GM12878 (cell line): ENCODE results near the gene ZNF462. TPM values are rescaled to one million over a fixed set of nuclear protein-coding genes. Genes with fewer than 3 reads are reported as not detected.

Source experiments
- ATAC-seq: fragments of 200-7000 bp; cut with Tn5 transposase; 3 replicates; pipeline ENCODE4 v1.9.1; 2020; ENCODE audit warnings: mild to moderate bottlenecking, moderate library complexity
- BruUV-seq: library from RNA; stranded (reverse); fragments of 400-500 nt; replicated peaks from 2 replicates; lab custom pipeline; 2021; lab: Mats Ljungman, UMichigan
- CTCF ChIA-PET: fragments of 300-600 bp; sonication (Branson Sonifier 250); formaldehyde crosslinking; extraction: SDS; loops from one replicate; lab custom pipeline; 2021; ENCODE audit warnings: inconsistent platforms; lab: Yijun Ruan, JAX
- POLR2A ChIA-PET: fragments of 350-600 bp; formaldehyde crosslinking; extraction: SDS; loops from one replicate; lab custom pipeline; 2021; ENCODE audit warnings: inconsistent platforms; lab: Charles Lee
- RAD21 ChIA-PET: fragments of 300-600 bp; sonication (Branson Sonifier 250); formaldehyde crosslinking; loops from one replicate; lab custom pipeline; 2023; ENCODE audit warnings: antibody characterized with exemption; ENCODE audit not compliant: unreplicated experiment; lab: Charles Lee
- SMC1A ChIA-PET: fragments of 300-600 bp; sonication (Branson Sonifier 250); formaldehyde crosslinking; loops from one replicate; lab custom pipeline; 2023; ENCODE audit not compliant: unreplicated experiment, uncharacterized antibody; lab: Charles Lee
- DNase-seq: peaks from one replicate; pipeline ENCODE4 v3.0.0-alpha.2; 2011; ENCODE audit warnings: low read depth, low spot score
- FAIRE-seq: peaks from 3 replicates; lab custom pipeline; 2011; peaks lifted over from hg19 to GRCh38; lab: Jason Lieb, UNC
- H2AFZ ChIP-seq: 2 replicates; pipeline ENCODE4 v1.6.0; 2011; ENCODE audit warnings: low read depth, low read length, control low read depth; ENCODE audit not compliant: control insufficient read depth
- H3K27ac ChIP-seq: 2 replicates; pipeline ENCODE4 v1.5.1; 2011; ENCODE audit warnings: control low read depth; ENCODE audit not compliant: control insufficient read depth, insufficient read depth
- H3K27me3 ChIP-seq, 2 experiments: replicated peaks in 1 of 2; 2 replicates each; pipeline versions ENCODE4 v1.6.0 to v1.6.1; 2011; ENCODE audit warnings: low read length in 1 of 2; ENCODE audit not compliant: control insufficient read depth in 2 of 2, insufficient read depth in 2 of 2
- H3K36me3 ChIP-seq, 2 experiments: 2 replicates each; pipeline ENCODE4 v1.5.1; 2011; ENCODE audit warnings: low read length in 1 of 2; ENCODE audit not compliant: control insufficient read depth in 2 of 2, insufficient read depth in 2 of 2
- H3K4me1 ChIP-seq: 2 replicates; pipeline ENCODE4 v1.6.1; 2011; ENCODE audit warnings: mild to moderate bottlenecking, low read length, moderate library complexity, mixed read lengths; ENCODE audit not compliant: control insufficient read depth, insufficient read depth
- H3K4me2 ChIP-seq: 2 replicates; pipeline ENCODE4 v1.6.0; 2011; ENCODE audit warnings: control low read depth; ENCODE audit not compliant: control insufficient read depth, insufficient read depth
- H3K4me3 ChIP-seq: fragments of 200-600 bp; sonication (generic); 2 replicates; pipeline ENCODE4 v1.5.1; 2016
- H3K79me2 ChIP-seq: 2 replicates; pipeline ENCODE4 v1.6.0; 2011; ENCODE audit warnings: low read length; ENCODE audit not compliant: control insufficient read depth, insufficient read depth
- H3K9ac ChIP-seq: 2 replicates; pipeline ENCODE4 v1.8.0; 2011; ENCODE audit warnings: low read length, control low read depth, mixed read lengths; ENCODE audit not compliant: control insufficient read depth, insufficient read depth
- H3K9me3 ChIP-seq: replicated peaks from 3 replicates; pipeline ENCODE4 v1.5.1; 2011; ENCODE audit warnings: mild to moderate bottlenecking, low read length; ENCODE audit not compliant: control insufficient read depth, insufficient read depth
- H4K20me1 ChIP-seq: 2 replicates; pipeline ENCODE4 v1.6.0; 2011; ENCODE audit not compliant: control insufficient read depth, insufficient read depth
- CHD2 ChIP-seq: IDR thresholded peaks from 2 replicates; pipeline ENCODE4 v1.6.1; 2011; ENCODE audit warnings: low read depth, low read length, improper control_type of control experiment, borderline replicate concordance
- EED ChIP-seq: sonication (generic); IDR thresholded peaks from 2 replicates; pipeline ENCODE4 v1.6.1; 2016; ENCODE audit warnings: antibody characterized with exemption, low read depth
- MEF2B ChIP-seq: fragments of 450-650 bp; IDR thresholded peaks from 2 replicates; pipeline ENCODE4 v1.6.1; 2018; ENCODE audit warnings: mild to moderate bottlenecking, moderate library complexity; ENCODE audit not compliant: partially characterized antibody, poor library complexity, severe bottlenecking
- POU2F2 ChIP-seq: IDR thresholded peaks from 3 replicates; pipeline ENCODE4 v1.6.1; 2011; ENCODE audit warnings: low read depth, mild to moderate bottlenecking, low read length, borderline replicate concordance
- RAD21 ChIP-seq: IDR thresholded peaks from 2 replicates; pipeline ENCODE4 v1.6.1; 2011; ENCODE audit warnings: mild to moderate bottlenecking, low read depth, low read length, moderate library complexity; ENCODE audit not compliant: insufficient read depth
- SMAD1 ChIP-seq: fragments of 450-650 bp; IDR thresholded peaks from 2 replicates; pipeline ENCODE4 v1.6.1; 2018; ENCODE audit warnings: mild to moderate bottlenecking, low read depth; ENCODE audit not compliant: partially characterized antibody
- SMAD5 ChIP-seq: IDR thresholded peaks from 2 replicates; pipeline ENCODE4 v1.6.1; 2016; ENCODE audit warnings: antibody characterized with exemption, low read depth
- TCF7 ChIP-seq: IDR thresholded peaks from 2 replicates; pipeline ENCODE4 v1.6.1; 2014; ENCODE audit warnings: antibody characterized with exemption, borderline replicate concordance
- YBX1 ChIP-seq: fragments of 450-650 bp; IDR thresholded peaks from 2 replicates; pipeline ENCODE4 v1.6.1; 2016; ENCODE audit warnings: antibody characterized with exemption
- ZNF207 ChIP-seq: fragments of 450-650 bp; IDR thresholded peaks from 2 replicates; pipeline ENCODE4 v1.6.1; 2014; ENCODE audit warnings: antibody characterized with exemption, mild to moderate bottlenecking, borderline replicate concordance
- WGBS: methylation state at CpG from one replicate; pipeline ENCODE4 v1.1.6; 2016; ENCODE audit warnings: low lambda C conversion rate; ENCODE audit not compliant: insufficient replicate concordance, insufficient coverage; ENCODE audit errors: missing lambda C conversion rate; 5-methylcytosine and 5-hydroxymethylcytosine counted together
- in situ Hi-C: fragments of 300-500 bp; cut with MboI; formaldehyde crosslinking; loops from 9 replicates; pipeline ENCODE4 v1.14.3; 2018; ENCODE audit warnings: mixed read lengths
- intact Hi-C: fragments of 100-400 bp; cut with micrococcal nuclease; formaldehyde crosslinking; loops from one replicate; pipeline ENCODE4 v1.14.2; 2022; ENCODE audit not compliant: unreplicated experiment
- polyA plus RNA-seq, 11 experiments: library from polyadenylated mRNA; depleted of rRNA in 4 of 11; unstranded in 6 of 11; stranded (reverse) in 5 of 11; fragments of >200 nt; fragmentation: Nextera tagmentation in 4 of 11; fragmentation: Illumina TruSeq in 1 of 11; extraction: Ambion mirVana in 4 of 11; extraction: Trizol in 1 of 11; gene quantifications; 1 replicate in 1 of 11; 2 replicates in 10 of 11; pipeline versions ENCODE4 v1.2.1 to v1.2.3, GENCODE V29; 2011 to 2016; ENCODE audit warnings: inconsistent platforms in 2 of 11, missing spikeins in 2 of 11, low read depth in 1 of 11
- total RNA-seq, 4 experiments: library from RNA; depleted of rRNA in 3 of 4; stranded (reverse); fragments of >200 nt in 3 of 4; fragmentation: Illumina TruSeq in 1 of 4; extraction: Trizol in 1 of 4; gene quantifications; 2 replicates each; pipeline versions ENCODE4 v1.2.1 to v1.2.3, GENCODE V29; 2013 to 2021
- TF ChIP-seq, protein P1 (sequence below): IDR thresholded peaks from 2 replicates; pipeline ENCODE4 v1.6.1; 2012; ENCODE audit warnings: low read depth, low read length, improper control_type of control experiment
- TF ChIP-seq, protein P2 (sequence below): IDR thresholded peaks from 2 replicates; pipeline ENCODE4 v1.6.1; 2011; ENCODE audit warnings: borderline replicate concordance, low read depth, mild to moderate bottlenecking, moderate library complexity, mixed read lengths, low read length; ENCODE audit not compliant: insufficient read depth; ENCODE audit errors: extremely low read length
- TF ChIP-seq, protein P3 (sequence below): fragments of 450-650 bp; IDR thresholded peaks from 2 replicates; pipeline ENCODE4 v1.6.1; 2017; ENCODE audit warnings: low read depth, mild to moderate bottlenecking, moderate library complexity

The ZNF462 gene
- total and polyA plus RNA-seq, 10 of the 15 experiments (the other 5 are each of a cell fraction or from before 2014, with no cell fraction given): 0.27 to 13.7 (median 0.55) TPM

DNA sequence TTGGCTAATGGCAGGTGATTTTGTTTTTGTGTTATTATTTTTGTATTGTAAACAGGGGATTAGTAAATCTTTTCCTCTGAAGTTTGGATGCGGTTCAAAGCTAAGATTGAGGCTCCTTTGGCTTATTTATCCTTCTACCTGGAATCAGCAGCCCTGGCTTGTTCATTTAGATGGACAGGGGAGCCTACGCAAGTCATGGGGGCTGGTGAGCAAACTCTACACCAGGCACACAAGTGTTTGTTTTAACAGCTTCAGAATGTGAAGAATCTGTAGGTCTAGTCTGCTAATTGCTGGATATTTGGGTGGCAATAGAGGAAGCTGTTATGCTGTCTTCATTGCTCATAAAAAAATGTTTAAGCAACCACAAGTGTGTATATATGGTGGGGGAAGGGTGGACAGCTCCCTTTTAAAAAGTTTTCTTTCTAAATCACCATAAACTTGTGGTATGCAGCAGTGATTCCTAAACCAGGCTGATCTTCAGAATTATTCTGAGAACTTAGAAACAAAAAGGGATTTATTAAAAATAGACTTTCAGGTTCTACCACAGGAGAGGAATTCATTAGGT, 20.7 kb downstream of the ZNF462 start:
- ATAC-seq (peak; percentile 26), DNase-seq (no peak), FAIRE-seq (no peak)
- no peak overlapping the region for H3K27ac ChIP-seq
- no peaks in the 10 kb centered on the region; the same call in 2 of the 3 replicates for H3K9me3 ChIP-seq
- H4K20me1 ChIP-seq: no peaks in the 10 kb centered on the region
- ChIA-PET CTCF (interaction anchor here (0.7 to 1.5 kb wide), 2 partner anchors 28 to 161 kb away, joined by 3 read pairs; no protein-coding TSS in a partner anchor), RAD21 (interaction anchor here (0.6 kb wide), 1 partner anchor 21 kb away, joined by 3 read pairs; the partner anchor contains the start of gene ZNF462), SMC1A (interaction anchor here (1.0 to 17.7 kb wide), 3 partner anchors 13 to 81 kb away, joined by 4 to 219 read pairs (median 5); partner anchors contain the start of gene ZNF462), POLR2A (no interaction called here)
- H3K36me3 ChIP-seq: no peaks in the 10 kb centered on the region
- no TSS peak for BruUV-seq
- H3K79me2 ChIP-seq: no peaks in the 10 kb centered on the region
- H3K27me3 ChIP-seq: no peaks in the 10 kb centered on the region
- no peak overlapping the region for H3K4me2 ChIP-seq
- 5% methylated on average over 2 of the region's 2 CpGs for WGBS
- H3K4me1 ChIP-seq: no peaks in the 10 kb centered on the region
- no peak overlapping the region for H3K9ac ChIP-seq
- H2AFZ ChIP-seq: no peak overlapping the region
- in situ Hi-C loops (no loop called here), intact Hi-C loops (no loop called here)
- TF ChIP-seq CHD2 (0 out of 2 replicates have a peak, but pooled peaks have one; percentile 26), POU2F2 (no peak)
- H3K4me3 ChIP-seq: no peak overlapping the region

DNA sequence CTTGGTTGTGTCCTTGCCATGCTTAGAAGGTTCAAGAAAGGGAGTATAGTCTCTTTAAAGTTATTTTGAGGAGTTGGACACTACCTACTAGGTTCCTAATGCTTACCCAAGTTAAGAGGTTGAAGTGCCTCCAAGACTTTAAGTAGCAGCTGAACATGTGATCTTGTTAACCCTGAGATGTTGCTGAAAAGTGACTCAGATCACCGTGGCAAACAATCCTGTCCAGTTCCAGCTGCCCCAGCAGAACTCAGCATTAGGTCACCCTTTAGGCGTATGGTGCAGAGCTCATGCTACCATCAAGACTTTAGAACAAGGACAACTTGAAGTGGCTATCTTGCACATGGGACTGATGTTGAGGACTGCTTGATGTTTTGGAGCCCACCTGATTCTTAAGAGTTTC, 22.5 kb downstream of the ZNF462 start:
- no peak for DNase-seq
- Histone ChIP-seq H3K4me1 (no peaks in the 10 kb centered on the region), H2AFZ (no peak overlapping the region), H3K79me2 (no peaks in the 10 kb centered on the region), H3K9me3 (no peaks in the 10 kb centered on the region; the same call in 2 of the 3 replicates), H3K27ac (no peak overlapping the region), H3K9ac (no peak overlapping the region), H3K36me3 (no peaks in the 10 kb centered on the region), H3K27me3 (no peaks in the 10 kb centered on the region), H4K20me1 (no peaks in the 10 kb centered on the region), H3K4me2 (no peak overlapping the region), H3K4me3 (no peak overlapping the region)
- POLR2A ChIA-PET: interaction anchor here (1.3 to 1.8 kb wide), 2 partner anchors 9 to 10 kb away, joined by 3 to 5 read pairs; no protein-coding TSS in a partner anchor
- in situ Hi-C loops (no loop called here), intact Hi-C loops (no loop called here)
- no TSS peak for BruUV-seq
- SMC1A ChIA-PET: interaction anchor here (0.8 to 17.7 kb wide), 4 partner anchors 10 to 476 kb away, joined by 3 to 219 read pairs (median 4); partner anchors contain the start of gene ZNF462
- RAD21 ChIA-PET: no interaction called here
- no peak for FAIRE-seq
- 41% methylated on average over 2 of the region's 2 CpGs for WGBS
- CTCF ChIA-PET: no interaction called here
- ATAC-seq: no peak
- TF ChIP-seq SMAD5 (no peak), CHD2 (no peak), EED (no peak), SMAD1 (no peak), MEF2B (no peak), YBX1 (no peak), TCF7 (no peak), ZNF207 (no peak), RAD21 (no peak)
- TF ChIP-seq, protein P1, sequence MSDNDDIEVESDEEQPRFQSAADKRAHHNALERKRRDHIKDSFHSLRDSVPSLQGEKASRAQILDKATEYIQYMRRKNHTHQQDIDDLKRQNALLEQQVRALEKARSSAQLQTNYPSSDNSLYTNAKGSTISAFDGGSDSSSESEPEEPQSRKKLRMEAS: no peak
- TF ChIP-seq, protein P2, sequence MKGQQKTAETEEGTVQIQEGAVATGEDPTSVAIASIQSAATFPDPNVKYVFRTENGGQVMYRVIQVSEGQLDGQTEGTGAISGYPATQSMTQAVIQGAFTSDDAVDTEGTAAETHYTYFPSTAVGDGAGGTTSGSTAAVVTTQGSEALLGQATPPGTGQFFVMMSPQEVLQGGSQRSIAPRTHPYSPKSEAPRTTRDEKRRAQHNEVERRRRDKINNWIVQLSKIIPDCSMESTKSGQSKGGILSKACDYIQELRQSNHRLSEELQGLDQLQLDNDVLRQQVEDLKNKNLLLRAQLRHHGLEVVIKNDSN: no peak
- TF ChIP-seq, protein P3, sequence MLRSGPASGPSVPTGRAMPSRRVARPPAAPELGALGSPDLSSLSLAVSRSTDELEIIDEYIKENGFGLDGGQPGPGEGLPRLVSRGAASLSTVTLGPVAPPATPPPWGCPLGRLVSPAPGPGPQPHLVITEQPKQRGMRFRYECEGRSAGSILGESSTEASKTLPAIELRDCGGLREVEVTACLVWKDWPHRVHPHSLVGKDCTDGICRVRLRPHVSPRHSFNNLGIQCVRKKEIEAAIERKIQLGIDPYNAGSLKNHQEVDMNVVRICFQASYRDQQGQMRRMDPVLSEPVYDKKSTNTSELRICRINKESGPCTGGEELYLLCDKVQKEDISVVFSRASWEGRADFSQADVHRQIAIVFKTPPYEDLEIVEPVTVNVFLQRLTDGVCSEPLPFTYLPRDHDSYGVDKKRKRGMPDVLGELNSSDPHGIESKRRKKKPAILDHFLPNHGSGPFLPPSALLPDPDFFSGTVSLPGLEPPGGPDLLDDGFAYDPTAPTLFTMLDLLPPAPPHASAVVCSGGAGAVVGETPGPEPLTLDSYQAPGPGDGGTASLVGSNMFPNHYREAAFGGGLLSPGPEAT: no peak
